ENCODE data around the gene ACTR6.
"Not testable (repeated sequence)": the region's sequence is repeated elsewhere in the genome, so short reads cannot be mapped to it uniquely, and the experiment has no call there.

ACTR6 gene

DNA sequence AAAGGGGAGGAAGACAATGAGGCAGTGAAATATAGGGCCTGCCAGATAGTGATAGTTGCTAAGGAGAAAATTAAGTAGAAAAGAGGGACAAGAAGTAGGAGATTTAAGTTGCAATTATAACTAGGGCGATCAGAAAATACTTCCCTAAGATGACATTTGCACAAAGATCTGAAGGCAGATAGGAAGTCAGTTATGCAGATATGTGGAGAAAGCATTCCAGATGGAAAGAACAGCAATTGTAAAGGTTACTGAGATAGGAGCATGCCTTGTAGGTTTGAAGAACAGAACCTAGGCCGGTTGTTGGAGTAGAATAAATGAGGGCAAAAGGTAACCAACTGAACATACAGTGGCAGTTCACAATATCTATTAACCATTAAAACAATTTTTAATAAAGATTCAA is 21.4 kb upstream of the ACTR6 start:
- no peak overlapping the region for H3K27ac ChIP-seq
- no peak for TF ChIP-seq CTCF (conservative IDR thresholded peaks at IDR 0.05; ENCODE audit: low read depth)
- POLR2A ChIA-PET (ENCODE audit: low non-redundant PET): no interaction called here
- CTCF ChIA-PET: no interaction called here
- no peak for DNase-seq (ENCODE audit: low spot score)

GRCh38 chr12:100184549-100185145 is 16.0 kb upstream of the ACTR6 start:
- no peak for DNase-seq (ENCODE audit: low spot score)
- TF ChIP-seq CTCF (conservative IDR thresholded peaks at IDR 0.05; ENCODE audit: low read depth): no peak
- ChIA-PET POLR2A (ENCODE audit: low non-redundant PET) (no interaction called here), CTCF (no interaction called here)
- no peak overlapping the region for H3K27ac ChIP-seq

DNA sequence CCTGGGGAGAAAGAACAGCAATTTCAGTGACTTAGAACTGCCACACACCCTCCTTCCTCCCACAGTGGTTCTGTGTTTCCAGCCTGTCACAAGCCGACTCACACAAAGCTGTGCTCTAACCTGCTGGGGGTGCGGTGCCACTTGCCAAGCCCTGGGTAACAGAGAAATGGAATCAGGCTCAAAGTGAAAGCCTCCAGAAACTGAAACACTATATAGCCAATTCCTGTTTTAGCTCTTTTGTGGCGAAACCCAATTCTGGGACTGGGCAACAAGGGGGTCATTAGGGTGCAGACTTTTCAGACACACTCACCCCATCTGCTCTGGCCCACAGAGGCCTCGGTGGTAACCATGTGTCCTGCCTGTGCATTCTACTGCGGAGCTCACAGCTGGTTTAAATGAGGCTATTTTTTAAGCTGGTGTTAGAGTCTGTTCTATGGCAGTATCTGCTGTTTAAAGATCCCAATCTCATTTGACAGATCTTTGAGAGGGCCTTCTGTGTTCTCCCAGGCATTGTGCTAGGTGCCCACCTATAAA is 15.2 kb upstream of the ACTR6 start:
- no peak for DNase-seq (ENCODE audit: low spot score)
- no peak for TF ChIP-seq CTCF (conservative IDR thresholded peaks at IDR 0.05; ENCODE audit: low read depth)
- CTCF ChIA-PET: no interaction called here
- POLR2A ChIA-PET (ENCODE audit: low non-redundant PET): no interaction called here
- no peak overlapping the region for H3K27ac ChIP-seq

GRCh38 chr12:100186071-100186470 is 14.5 kb upstream of the ACTR6 start:
- CTCF ChIA-PET: no interaction called here
- POLR2A ChIA-PET (ENCODE audit: low non-redundant PET): no interaction called here
- H3K27ac ChIP-seq: no peak overlapping the region
- DNase-seq (ENCODE audit: low spot score): no peak
- no peak for TF ChIP-seq CTCF (conservative IDR thresholded peaks at IDR 0.05; ENCODE audit: low read depth)

GRCh38 chr12:100187068-100187467 is 13.5 kb upstream of the ACTR6 start:
- DNase-seq (ENCODE audit: low spot score): no peak
- no peak overlapping the region for H3K27ac ChIP-seq
- CTCF ChIA-PET: no interaction called here
- TF ChIP-seq CTCF (conservative IDR thresholded peaks at IDR 0.05; ENCODE audit: low read depth): no peak
- POLR2A ChIA-PET (ENCODE audit: low non-redundant PET): no interaction called here

GRCh38 chr12:100187857-100188519 is 12.6 kb upstream of the ACTR6 start:
- POLR2A ChIA-PET (ENCODE audit: low non-redundant PET): no interaction called here
- CTCF ChIA-PET: interaction anchor here (0.8 kb wide), 1 partner anchor 33 kb away, joined by 3 read pairs; no protein-coding TSS in a partner anchor
- TF ChIP-seq CTCF (conservative IDR thresholded peaks at IDR 0.05; ENCODE audit: low read depth): no peak

GRCh38 chr12:100188888-100189635 is 11.6 kb upstream of the ACTR6 start:
- CTCF ChIA-PET; POLR2A ChIA-PET (ENCODE audit: low non-redundant PET); DNase-seq (ENCODE audit: low spot score); H3K27ac ChIP-seq: not testable (repeated sequence)

More at GRCh38 chr12:100187857-100188519, 12.6 kb upstream of the ACTR6 start:
- no peak for DNase-seq (ENCODE audit: low spot score)
- no peak overlapping the region for H3K27ac ChIP-seq

Data from RWPE1 (cell line).